Type B pancreatic cell (in vitro differentiated cells): Measurements from ENCODE around the gene LRMDA. TPM values are rescaled to one million over a fixed set of nuclear protein-coding genes. Genes with fewer than 3 reads are reported as not detected.

Experiments used
- DNase-seq: peaks from one replicate; pipeline ENCODE4 v3.0.0; 2021; ENCODE audit warnings: mixed read lengths; ENCODE audit not compliant: unreplicated experiment; ENCODE audit errors: extremely low spot score
- H3K27ac Mint-ChIP-seq: 2 replicates; pipeline ENCODE4 v1.8.0; 2021; ENCODE audit warnings: mild to moderate bottlenecking, mixed read lengths
- H3K27me3 Mint-ChIP-seq: 2 replicates; pipeline ENCODE4 v1.8.0; 2021; ENCODE audit warnings: mixed read lengths
- H3K36me3 Mint-ChIP-seq: 2 replicates; pipeline ENCODE4 v1.8.0; 2021; ENCODE audit warnings: mixed read lengths
- H3K4me1 Mint-ChIP-seq: one replicate; pipeline ENCODE4 v1.8.0; 2021; ENCODE audit warnings: mixed read lengths; ENCODE audit not compliant: unreplicated experiment
- H3K4me3 Mint-ChIP-seq: 2 replicates; pipeline ENCODE4 v1.8.0; 2021; ENCODE audit warnings: mild to moderate bottlenecking, mixed read lengths
- H3K9me3 Mint-ChIP-seq: 2 replicates; pipeline ENCODE4 v1.8.0; 2021; ENCODE audit warnings: mixed read lengths
- total RNA-seq: library from RNA; stranded (reverse); gene quantifications from 2 replicates; pipeline ENCODE4 v1.2.1, GENCODE V29; 2021; ENCODE audit warnings: low replicate concordance
- TF ChIP-seq, protein P1 (sequence below): fragments of 200-600 bp; sonication (generic); conservative IDR thresholded peaks from 2 replicates; pipeline ENCODE4 v1.5.0; 2021; ENCODE audit warnings: antibody characterized with exemption, mild to moderate bottlenecking

The LRMDA gene
- total RNA-seq, 1 donor from 2014 or later = 2.0 TPM

DNA sequence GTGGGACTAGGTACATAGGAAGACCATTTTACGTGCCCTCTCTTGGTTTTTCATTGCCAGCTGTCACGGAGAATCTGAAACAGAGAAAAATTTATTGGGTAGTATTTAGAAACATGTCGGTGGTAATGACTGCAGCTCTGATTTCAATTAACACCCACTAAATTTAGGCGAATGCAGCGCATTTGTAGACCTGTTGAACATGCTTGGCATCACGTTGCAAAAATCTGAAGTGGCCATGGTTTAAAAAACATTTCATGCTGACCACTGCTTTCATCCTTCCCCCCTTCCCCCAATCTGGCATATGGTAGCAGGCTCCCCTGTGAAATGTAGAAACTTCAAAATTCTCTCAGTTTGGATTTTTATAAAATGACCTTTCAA, 34.0 kb downstream of the LRMDA start:
- TF ChIP-seq, protein P1, sequence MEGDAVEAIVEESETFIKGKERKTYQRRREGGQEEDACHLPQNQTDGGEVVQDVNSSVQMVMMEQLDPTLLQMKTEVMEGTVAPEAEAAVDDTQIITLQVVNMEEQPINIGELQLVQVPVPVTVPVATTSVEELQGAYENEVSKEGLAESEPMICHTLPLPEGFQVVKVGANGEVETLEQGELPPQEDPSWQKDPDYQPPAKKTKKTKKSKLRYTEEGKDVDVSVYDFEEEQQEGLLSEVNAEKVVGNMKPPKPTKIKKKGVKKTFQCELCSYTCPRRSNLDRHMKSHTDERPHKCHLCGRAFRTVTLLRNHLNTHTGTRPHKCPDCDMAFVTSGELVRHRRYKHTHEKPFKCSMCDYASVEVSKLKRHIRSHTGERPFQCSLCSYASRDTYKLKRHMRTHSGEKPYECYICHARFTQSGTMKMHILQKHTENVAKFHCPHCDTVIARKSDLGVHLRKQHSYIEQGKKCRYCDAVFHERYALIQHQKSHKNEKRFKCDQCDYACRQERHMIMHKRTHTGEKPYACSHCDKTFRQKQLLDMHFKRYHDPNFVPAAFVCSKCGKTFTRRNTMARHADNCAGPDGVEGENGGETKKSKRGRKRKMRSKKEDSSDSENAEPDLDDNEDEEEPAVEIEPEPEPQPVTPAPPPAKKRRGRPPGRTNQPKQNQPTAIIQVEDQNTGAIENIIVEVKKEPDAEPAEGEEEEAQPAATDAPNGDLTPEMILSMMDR = no peak
- peaks cover 55% of the 10 kb centered on the region for H3K27me3 Mint-ChIP-seq
- H3K4me3 Mint-ChIP-seq = peak overlapping the region; percentile 60
- H3K9me3 Mint-ChIP-seq = no peaks in the 10 kb centered on the region
- H3K27ac Mint-ChIP-seq = peak overlapping the region; percentile 65
- peaks cover 45% of the 10 kb centered on the region for H3K4me1 Mint-ChIP-seq
- no peak for DNase-seq
- no peaks in the 10 kb centered on the region for H3K36me3 Mint-ChIP-seq

DNA sequence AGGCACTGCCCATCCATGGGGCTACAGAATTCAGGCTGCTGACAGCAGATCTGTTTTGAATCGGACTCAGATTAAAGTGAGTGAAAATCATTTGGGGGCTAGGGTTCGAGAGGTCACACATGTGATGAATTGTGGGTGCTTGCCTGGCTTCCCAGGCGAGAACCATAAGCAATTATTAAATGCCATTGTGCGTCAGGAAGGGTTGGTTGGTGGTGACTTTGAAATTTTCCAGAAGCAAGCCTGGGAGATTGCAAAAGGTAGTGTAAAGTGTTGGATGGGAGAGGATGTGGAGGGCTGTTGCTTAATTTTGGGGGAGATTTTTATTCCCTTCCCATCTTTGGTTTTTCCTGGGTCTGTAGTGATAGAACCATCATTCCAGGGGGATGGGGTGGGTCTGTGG, 34.6 kb downstream of the LRMDA start:
- H3K9me3 Mint-ChIP-seq = no peaks in the 10 kb centered on the region
- peaks cover 55% of the 10 kb centered on the region for H3K27me3 Mint-ChIP-seq
- TF ChIP-seq, protein P1 = no peak
- DNase-seq = no peak
- peak overlapping the region; percentile 30 for H3K4me3 Mint-ChIP-seq
- H3K4me1 Mint-ChIP-seq = peaks cover 45% of the 10 kb centered on the region
- H3K36me3 Mint-ChIP-seq = no peaks in the 10 kb centered on the region
- no peak overlapping the region for H3K27ac Mint-ChIP-seq

DNA sequence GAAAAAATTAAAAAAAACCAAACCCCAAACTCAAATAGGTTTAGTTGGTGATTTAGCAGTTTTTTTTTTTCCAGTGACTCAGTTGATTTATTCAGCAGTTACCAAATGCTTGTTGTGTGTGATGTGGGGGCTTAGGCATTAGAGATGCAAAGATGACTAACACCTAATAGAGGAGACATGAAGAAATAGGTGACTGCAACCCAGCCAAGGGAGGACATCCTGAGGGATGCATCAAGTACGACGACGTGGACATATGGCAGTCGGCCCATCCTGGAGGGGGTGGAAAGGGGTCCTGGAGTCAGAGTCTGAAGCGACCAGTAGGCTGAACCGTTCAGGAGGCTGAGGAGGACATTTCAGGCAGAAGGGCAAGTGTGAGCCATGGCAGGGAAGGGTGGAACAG, 35.5 kb downstream of the LRMDA start:
- TF ChIP-seq, protein P1 = no peak
- Mint-ChIP-seq H3K27me3 (peaks cover 62% of the 10 kb centered on the region), H3K4me1 (peaks cover 45% of the 10 kb centered on the region), H3K9me3 (no peaks in the 10 kb centered on the region), H3K4me3 (no peak overlapping the region), H3K36me3 (no peaks in the 10 kb centered on the region), H3K27ac (no peak overlapping the region)
- DNase-seq = no peak

DNA sequence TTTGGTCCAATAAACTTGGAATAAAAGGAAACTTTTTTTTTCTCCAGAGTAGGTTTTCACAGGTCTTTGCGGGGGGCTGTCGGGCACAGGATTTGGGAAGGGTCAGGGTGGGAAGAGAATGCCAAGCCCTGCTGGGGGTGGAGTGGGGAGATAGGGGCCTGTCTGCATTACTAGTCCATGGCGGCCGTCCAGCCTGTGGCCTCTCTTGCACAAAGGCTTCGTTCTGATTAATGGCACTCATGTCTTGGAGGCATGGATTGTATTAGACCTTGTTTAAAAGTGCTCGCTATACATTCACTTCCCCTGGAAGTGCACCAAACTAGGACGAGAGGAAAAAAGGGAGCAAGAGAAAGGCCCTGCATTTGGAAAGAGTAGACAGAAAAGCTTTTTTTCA, 37.2 kb downstream of the LRMDA start:
- H3K9me3 Mint-ChIP-seq = peaks cover 7% of the 10 kb centered on the region
- no peak overlapping the region for H3K27ac Mint-ChIP-seq
- no peaks in the 10 kb centered on the region for H3K36me3 Mint-ChIP-seq
- DNase-seq = no peak
- TF ChIP-seq, protein P1 = no peak
- H3K27me3 Mint-ChIP-seq = peaks cover 63% of the 10 kb centered on the region
- H3K4me1 Mint-ChIP-seq = peaks cover 40% of the 10 kb centered on the region
- no peak overlapping the region for H3K4me3 Mint-ChIP-seq

DNA sequence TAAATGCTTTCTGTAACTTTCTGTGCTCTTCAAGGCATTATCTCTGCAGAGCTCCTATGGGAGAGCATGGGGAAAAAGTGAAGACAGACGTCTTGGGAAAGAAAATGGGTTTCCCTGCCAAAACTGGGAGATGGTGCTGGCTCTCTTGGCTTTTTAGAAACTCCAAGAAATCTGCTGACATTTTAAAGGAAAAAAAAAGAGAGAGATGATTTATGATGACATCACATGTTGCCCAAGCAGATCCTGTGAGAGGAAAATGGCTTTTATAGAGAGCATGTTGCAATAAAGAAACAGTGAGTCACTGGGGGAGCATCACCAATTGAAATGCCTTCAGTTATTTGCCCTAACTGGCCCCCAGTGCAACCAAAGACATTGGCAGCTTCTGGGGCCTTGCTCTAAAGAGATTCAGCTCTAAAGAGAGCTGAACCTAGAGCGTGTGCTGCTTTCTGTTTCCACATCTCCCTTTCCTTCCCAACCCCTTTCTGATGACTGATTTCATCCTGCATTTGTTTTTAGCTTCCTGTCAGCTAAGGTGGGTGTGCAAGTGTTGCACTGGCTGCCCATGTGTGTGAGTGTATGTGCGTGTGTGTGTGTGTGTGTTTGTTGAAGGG, 37.7 kb downstream of the LRMDA start:
- no peak for DNase-seq
- H3K4me1 Mint-ChIP-seq = peaks cover 39% of the 10 kb centered on the region
- peaks cover 7% of the 10 kb centered on the region for H3K9me3 Mint-ChIP-seq
- H3K36me3 Mint-ChIP-seq = no peaks in the 10 kb centered on the region
- TF ChIP-seq, protein P1 = no peak
- no peak overlapping the region for H3K27ac Mint-ChIP-seq
- no peak overlapping the region for H3K4me3 Mint-ChIP-seq
- H3K27me3 Mint-ChIP-seq = peaks cover 67% of the 10 kb centered on the region

DNA sequence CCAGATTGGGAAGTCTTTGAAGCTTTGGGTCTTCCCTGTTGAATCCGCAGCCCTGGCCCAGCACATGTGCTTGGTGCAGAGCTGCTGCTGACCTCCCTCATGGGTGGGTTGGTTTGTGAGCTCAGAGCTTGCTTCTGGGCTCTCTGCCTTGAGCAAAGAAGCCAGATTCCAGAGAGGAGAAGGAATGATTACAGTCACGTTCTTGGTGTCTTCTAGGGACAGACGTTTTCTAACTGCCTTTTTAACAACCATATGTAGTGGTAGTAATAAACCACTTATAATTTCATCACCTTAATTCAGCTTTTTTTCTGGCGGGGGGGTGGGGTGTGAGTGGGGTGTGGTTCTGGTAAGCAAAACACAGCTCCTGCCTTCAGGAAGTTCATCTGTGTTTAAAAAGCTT, 39.5 kb downstream of the LRMDA start:
- Mint-ChIP-seq H3K27ac (no peak overlapping the region), H3K4me1 (peaks cover 25% of the 10 kb centered on the region), H3K4me3 (no peak overlapping the region), H3K27me3 (peaks cover 60% of the 10 kb centered on the region), H3K9me3 (peaks cover 7% of the 10 kb centered on the region), H3K36me3 (no peaks in the 10 kb centered on the region)
- DNase-seq = no peak
- TF ChIP-seq, protein P1 = no peak
